Neural cell (in vitro differentiated cells): ENCODE results near the gene RMRP. TPM values are rescaled to one million over a fixed set of nuclear protein-coding genes. Genes with fewer than 3 reads are reported as not detected.

Source experiments
- H2AFZ ChIP-seq: fragments of 200-600, 300-800 bp; sonication (generic), shearing (Covaris generic); 2 replicates; pipeline ENCODE4 v1.6.0; 2014; ENCODE audit warnings: low read depth, mild to moderate bottlenecking, antibody characterized with exemption, low read length, moderate library complexity
- H3F3A ChIP-seq: fragments of 200-600 bp; shearing (Covaris generic); 2 replicates; pipeline ENCODE4 v1.6.1; 2016; ENCODE audit warnings: mild to moderate bottlenecking, moderate library complexity, mixed read lengths, antibody characterized with exemption, low read length; ENCODE audit not compliant: insufficient read depth, poor library complexity, severe bottlenecking
- H3K27ac ChIP-seq: fragments of 200-600, 300-800 bp; sonication (generic), shearing (Covaris generic); 2 replicates; pipeline ENCODE4 v1.5.1; 2014; ENCODE audit warnings: mild to moderate bottlenecking, low read length, moderate library complexity
- H3K27me3 ChIP-seq: fragments of 300-800, 200-600 bp; sonication (generic), shearing (Covaris generic); 2 replicates; pipeline ENCODE4 v1.6.0; 2014; ENCODE audit warnings: mild to moderate bottlenecking, low read depth, low read length, moderate library complexity; ENCODE audit not compliant: insufficient read depth
- H3K36me3 ChIP-seq: fragments of 300-800, 200-600 bp; sonication (generic), shearing (Covaris generic); 2 replicates; pipeline ENCODE4 v1.5.1; 2014; ENCODE audit warnings: mild to moderate bottlenecking, antibody characterized with exemption, low read length, moderate library complexity; ENCODE audit not compliant: insufficient read depth
- H3K4me2 ChIP-seq: fragments of 300-800, 200-600 bp; sonication (generic), shearing (Covaris generic); 2 replicates; pipeline ENCODE4 v1.6.0; 2014; ENCODE audit warnings: mild to moderate bottlenecking, low read length
- H3K4me3 ChIP-seq: fragments of 300-800, 200-600 bp; sonication (generic), shearing (Covaris generic); 2 replicates; pipeline ENCODE4 v1.5.1; 2014; ENCODE audit warnings: mild to moderate bottlenecking, low read length, moderate library complexity
- H3K79me2 ChIP-seq: fragments of 200-600 bp; shearing (Covaris generic); replicated peaks from 2 replicates; pipeline ENCODE4 v1.6.0; 2014; ENCODE audit warnings: mild to moderate bottlenecking, low read length, moderate library complexity; ENCODE audit not compliant: insufficient read depth
- H3K9ac ChIP-seq: fragments of 300-800, 200-600 bp; sonication (generic), shearing (Covaris generic); 2 replicates; pipeline ENCODE4 v1.6.1; 2016; ENCODE audit warnings: mild to moderate bottlenecking, low read length, mixed read lengths
- H3K9me2 ChIP-seq: fragments of 200-600 bp; shearing (Covaris generic); 2 replicates; pipeline ENCODE4 v1.6.1; 2016; ENCODE audit warnings: mild to moderate bottlenecking, low read length, mixed read lengths; ENCODE audit not compliant: insufficient read depth
- H3K9me3 ChIP-seq: fragments of 200-600, 300-800 bp; sonication (generic), shearing (Covaris generic); 2 replicates; pipeline ENCODE4 v1.6.1; 2016; ENCODE audit warnings: mild to moderate bottlenecking, mixed run types, low read length, moderate library complexity, mixed read lengths
- H4K20me1 ChIP-seq: fragments of 200-600 bp; shearing (Covaris generic); 2 replicates; pipeline ENCODE4 v1.6.1; 2016; ENCODE audit warnings: mild to moderate bottlenecking, mixed run types; ENCODE audit not compliant: insufficient read depth
- CTCF ChIP-seq: fragments of 450-650 bp; IDR thresholded peaks from 2 replicates; pipeline ENCODE4 v1.5.1; 2014; ENCODE audit warnings: antibody characterized with exemption, mild to moderate bottlenecking, moderate library complexity; ENCODE audit not compliant: poor library complexity, severe bottlenecking
- EP300 ChIP-seq: fragments of 450-650 bp; conservative IDR thresholded peaks from 2 replicates; pipeline ENCODE4 v1.6.1; 2014; ENCODE audit warnings: antibody characterized with exemption, mild to moderate bottlenecking, moderate library complexity; ENCODE audit not compliant: poor library complexity, severe bottlenecking
- EZH2 ChIP-seq: fragments of 200-600, 300-800 bp; shearing (Covaris generic), sonication (generic); IDR thresholded peaks from 2 replicates; pipeline ENCODE4 v1.6.1; 2014; ENCODE audit warnings: antibody characterized with exemption, low read length, borderline replicate concordance, mild to moderate bottlenecking; ENCODE audit not compliant: insufficient read depth, poor library complexity, severe bottlenecking
- MXI1 ChIP-seq: fragments of 450-650 bp; conservative IDR thresholded peaks from 2 replicates; pipeline ENCODE4 v1.6.1; 2014; ENCODE audit warnings: antibody characterized with exemption, mild to moderate bottlenecking; ENCODE audit not compliant: poor library complexity, severe bottlenecking
- POLR2AphosphoS5 ChIP-seq: IDR thresholded peaks from 2 replicates; pipeline ENCODE4 v1.6.1; 2012
- RAD21 ChIP-seq: fragments of 450-650 bp; conservative IDR thresholded peaks from 2 replicates; pipeline ENCODE4 v1.6.1; 2014; ENCODE audit warnings: antibody characterized with exemption, mild to moderate bottlenecking, moderate library complexity
- REST ChIP-seq: IDR thresholded peaks from 2 replicates; pipeline ENCODE4 v1.6.1; 2012; ENCODE audit warnings: borderline replicate concordance
- SMC3 ChIP-seq: fragments of 450-650 bp; conservative IDR thresholded peaks from 2 replicates; pipeline ENCODE4 v1.6.1; 2014; ENCODE audit warnings: antibody characterized with exemption, mild to moderate bottlenecking, moderate library complexity; ENCODE audit not compliant: poor library complexity
- TAF1 ChIP-seq: IDR thresholded peaks from 2 replicates; pipeline ENCODE4 v1.6.1; 2012; ENCODE audit warnings: low read depth
- polyA plus RNA-seq: library from polyadenylated mRNA; depleted of rRNA; stranded (reverse); fragments of >200 nt; gene quantifications from 2 replicates; pipeline ENCODE4 v1.2.3, GENCODE V29; 2014

RMRP gene
- polyA plus RNA-seq, 1 donor from 2014 or later: not detected

GRCh38 chr9:35618854-35619799 lies 38.7 kb downstream of the RMRP start:
- no peaks in the 10 kb centered on the region for H3F3A ChIP-seq
- no peaks in the 10 kb centered on the region for H3K9me3 ChIP-seq
- no peaks in the 10 kb centered on the region for H3K36me3 ChIP-seq
- no peak overlapping the region for H3K4me3 ChIP-seq
- H3K9me2 ChIP-seq: no peaks in the 10 kb centered on the region
- no peak overlapping the region for H3K4me2 ChIP-seq
- H4K20me1 ChIP-seq: no peaks in the 10 kb centered on the region
- TF ChIP-seq MXI1 (no peak), EP300 (no peak), SMC3 (no peak), TAF1 (no peak), REST (no peak), RAD21 (no peak), EZH2 (no peak), POLR2AphosphoS5 (no peak), CTCF (no peak)
- H3K27me3 ChIP-seq: peaks cover 33% of the 10 kb centered on the region
- no peaks in the 10 kb centered on the region for H3K79me2 ChIP-seq
- no peak overlapping the region for H3K9ac ChIP-seq
- H3K27ac ChIP-seq: no peak overlapping the region
- H2AFZ ChIP-seq: no peak overlapping the region

GRCh38 chr9:35618325-35618727 lies 39.5 kb downstream of the RMRP start, which contains the start of gene CD72:
CD72 (minus strand) TSS chr9:35618413; CDS start chr9:35618303, 110 bp downstream.
- H3K4me2 ChIP-seq: no peak within 1 kb of the TSS

More at GRCh38 chr9:35618325-35618727, 39.5 kb downstream of the RMRP start, which contains the start of gene CD72:
- Histone ChIP-seq H4K20me1 (no peaks in the 10 kb centered on the region), H3F3A (no peaks in the 10 kb centered on the region), H3K4me3 (no peak within 1 kb of the TSS), H3K9me3 (no peaks in the 10 kb centered on the region), H3K79me2 (no peaks in the 10 kb centered on the region), H3K27ac (no peak within 1 kb of the TSS), H3K9ac (no peak within 1 kb of the TSS), H3K9me2 (no peaks in the 10 kb centered on the region), H2AFZ (no peak within 1 kb of the TSS), H3K27me3 (peaks cover 33% of the 10 kb centered on the region), H3K36me3 (no peaks in the 10 kb centered on the region)
- no peak for TF ChIP-seq SMC3
- no peak for TF ChIP-seq CTCF
- no peak for TF ChIP-seq MXI1
- no peak for TF ChIP-seq EZH2
- TF ChIP-seq POLR2AphosphoS5: no peak
- TF ChIP-seq RAD21: no peak
- no peak for TF ChIP-seq EP300
- no peak for TF ChIP-seq TAF1
- TF ChIP-seq REST: no peak
